IPS-20b (cell line): ENCODE measurements around the gene PHACTR2.

Experiments used
- H3K27ac ChIP-seq: one replicate; pipeline ENCODE4 v1.5.1; 2013; ENCODE audit warnings: low read length
- H3K27me3 ChIP-seq: 2 replicates; pipeline ENCODE4 v1.6.1; 2013; ENCODE audit warnings: mild to moderate bottlenecking, low read length, inconsistent platforms; ENCODE audit not compliant: insufficient read depth
- H3K36me3 ChIP-seq: 2 replicates; pipeline ENCODE4 v1.6.1; 2013; ENCODE audit warnings: low read depth, mild to moderate bottlenecking, inconsistent platforms, low read length, moderate library complexity; ENCODE audit not compliant: insufficient read depth
- H3K4me1 ChIP-seq: 2 replicates; pipeline ENCODE4 v1.6.1; 2013; ENCODE audit warnings: mild to moderate bottlenecking, control low read depth, inconsistent platforms, low read length, moderate library complexity; ENCODE audit not compliant: insufficient read depth
- H3K4me3 ChIP-seq: 2 replicates; pipeline ENCODE4 v1.5.1; 2013; ENCODE audit warnings: mild to moderate bottlenecking, low read length, inconsistent platforms
- H3K9ac ChIP-seq: 2 replicates; pipeline ENCODE4 v1.6.1; 2013; ENCODE audit warnings: low read depth, mild to moderate bottlenecking, inconsistent platforms, low read length, moderate library complexity
- H3K9me3 ChIP-seq: 2 replicates; pipeline ENCODE4 v1.6.1; 2013; ENCODE audit warnings: mild to moderate bottlenecking, low read depth, low read length, inconsistent platforms; ENCODE audit not compliant: insufficient read depth

PHACTR2 gene

DNA sequence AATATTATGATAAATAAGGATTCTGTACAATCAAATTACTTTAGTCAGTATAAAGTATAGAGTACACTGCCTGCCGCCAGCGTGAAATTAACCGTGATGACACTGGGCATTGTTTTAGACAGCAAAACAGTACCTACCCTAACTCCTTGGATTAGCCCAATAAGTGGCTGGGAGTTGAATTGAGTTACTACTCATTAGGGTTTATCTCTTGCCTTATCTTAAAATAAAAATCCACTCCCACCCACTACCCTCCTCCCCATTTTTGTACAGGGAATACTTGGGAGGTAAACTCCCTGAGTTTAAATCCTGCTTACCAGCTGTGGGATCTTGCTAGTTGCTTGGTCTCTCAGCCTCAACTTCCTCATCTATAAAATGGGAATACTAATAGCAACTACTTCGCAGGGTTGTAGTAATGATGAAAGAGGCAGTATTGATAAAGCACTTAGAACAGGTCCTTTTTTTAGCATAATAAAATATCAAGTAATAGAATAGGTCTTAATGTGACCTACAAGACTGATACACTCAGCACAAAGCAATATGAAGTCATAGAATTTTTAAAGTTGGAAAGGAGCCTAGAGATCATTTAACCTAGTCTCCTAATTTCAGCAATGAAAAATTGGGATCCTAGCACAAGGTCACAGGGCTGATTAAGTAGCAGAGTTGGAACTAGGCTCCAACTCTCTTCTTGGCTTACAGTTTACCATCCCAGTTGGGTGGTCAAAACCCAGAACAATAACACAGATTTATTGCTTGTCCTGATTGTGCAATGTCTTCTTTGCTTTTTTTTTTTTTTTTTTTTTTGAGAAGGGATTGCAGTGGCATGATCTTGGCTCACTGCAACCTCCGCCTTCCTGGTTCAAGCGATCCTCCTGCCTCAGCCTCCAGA, 23.8 kb downstream of the PHACTR2 start:
- no peak overlapping the region for H3K4me3 ChIP-seq
- H3K27ac ChIP-seq, result no peak overlapping the region
- peaks cover 18% of the 10 kb centered on the region for H3K4me1 ChIP-seq
- no peaks in the 10 kb centered on the region for H3K9me3 ChIP-seq
- H3K36me3 ChIP-seq, result no peaks in the 10 kb centered on the region
- no peak overlapping the region for H3K9ac ChIP-seq
- H3K27me3 ChIP-seq, result no peaks in the 10 kb centered on the region

DNA sequence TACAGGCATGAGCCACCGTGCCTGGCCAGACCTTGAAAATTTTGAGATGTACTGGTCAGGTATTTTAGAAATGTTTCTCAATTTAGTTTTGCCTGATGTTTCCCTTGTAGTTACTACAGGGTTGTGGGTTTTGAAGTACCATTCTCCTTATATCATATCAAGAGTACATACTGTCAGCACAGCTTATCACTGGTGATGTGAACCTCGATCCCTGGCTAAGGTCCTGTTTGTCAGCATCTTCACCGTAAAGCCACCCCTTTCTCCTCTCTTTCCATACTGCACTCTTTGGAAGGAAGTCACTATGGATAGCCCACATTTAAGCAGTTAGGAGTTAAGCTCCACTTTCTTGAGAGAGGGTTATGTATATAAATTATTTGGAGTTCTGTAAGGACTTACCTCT, 27.8 kb downstream of the PHACTR2 start:
- H3K9ac ChIP-seq, result no peak overlapping the region
- H3K4me3 ChIP-seq, result no peak overlapping the region
- no peaks in the 10 kb centered on the region for H3K9me3 ChIP-seq
- H3K4me1 ChIP-seq, result peaks cover 7% of the 10 kb centered on the region
- H3K27ac ChIP-seq, result no peak overlapping the region
- H3K36me3 ChIP-seq, result no peaks in the 10 kb centered on the region
- no peaks in the 10 kb centered on the region for H3K27me3 ChIP-seq

DNA sequence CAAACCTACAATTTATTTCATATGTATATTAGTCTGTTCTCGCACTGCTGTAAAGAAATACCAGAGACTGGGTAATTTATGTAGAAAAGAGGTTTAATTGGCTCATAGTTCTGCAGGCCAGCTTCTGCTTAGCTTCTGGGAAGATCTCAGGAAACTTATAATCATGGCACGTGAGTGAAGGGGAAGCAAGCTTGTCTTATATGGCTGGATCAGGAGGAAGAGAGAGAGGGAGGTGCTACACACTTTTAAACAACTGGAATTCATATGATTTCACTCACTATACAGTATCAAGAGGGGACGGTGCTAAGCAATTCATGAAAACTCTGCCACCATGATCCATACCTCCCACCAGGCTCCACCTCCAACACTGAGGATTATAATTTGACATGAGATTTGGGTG, 29.9 kb downstream of the PHACTR2 start:
- H3K4me3 ChIP-seq, result no peak overlapping the region
- no peaks in the 10 kb centered on the region for H3K27me3 ChIP-seq
- H3K4me1 ChIP-seq, result no peaks in the 10 kb centered on the region
- no peak overlapping the region for H3K9ac ChIP-seq
- no peak overlapping the region for H3K27ac ChIP-seq
- H3K9me3 ChIP-seq, result no peaks in the 10 kb centered on the region
- peaks cover 1% of the 10 kb centered on the region; the same call in 1 of the 2 replicates for H3K36me3 ChIP-seq

DNA sequence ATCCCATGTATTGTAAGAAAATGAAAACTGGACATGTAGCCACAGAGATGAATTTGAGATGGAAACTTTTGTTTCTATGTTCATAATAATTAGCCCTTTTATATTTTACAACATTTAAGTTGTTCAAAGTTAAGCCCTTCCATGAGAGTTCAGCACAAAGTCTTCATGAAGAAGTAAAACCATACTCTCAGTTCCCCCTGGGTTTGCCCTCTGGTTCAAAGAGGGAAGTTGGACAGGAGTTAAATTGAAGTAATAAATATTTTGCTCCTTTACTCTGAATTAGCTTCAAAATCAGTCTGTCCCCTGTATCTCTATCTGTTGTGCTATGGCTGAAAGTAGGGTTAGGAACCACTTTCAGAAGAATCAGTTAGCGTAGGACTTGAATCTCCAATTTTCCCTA, 31.1 kb downstream of the PHACTR2 start:
- no peaks in the 10 kb centered on the region for H3K4me1 ChIP-seq
- no peak overlapping the region for H3K4me3 ChIP-seq
- H3K9me3 ChIP-seq, result no peaks in the 10 kb centered on the region

DNA sequence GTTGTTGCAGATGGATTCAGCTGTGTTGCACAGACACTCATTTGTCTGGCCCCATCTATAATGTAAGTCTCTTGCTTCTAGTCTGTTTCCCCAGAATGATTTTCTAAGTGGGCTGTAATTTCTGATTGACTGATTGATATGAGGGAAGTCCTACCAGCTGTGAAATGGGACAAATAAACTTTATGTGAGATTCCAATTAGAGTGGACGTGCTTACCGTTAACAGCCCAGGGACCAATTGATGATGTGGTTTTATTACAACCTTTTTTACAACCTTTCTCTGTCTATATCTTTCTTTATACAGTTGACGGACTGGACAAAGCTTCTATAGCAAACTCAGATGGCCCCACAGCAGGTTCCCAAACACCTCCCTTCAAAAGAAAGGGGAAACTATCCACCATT, 33.9 kb downstream of the PHACTR2 start:
- Histone ChIP-seq H3K27me3 (no peaks in the 10 kb centered on the region), H3K9ac (no peak overlapping the region), H3K4me3 (no peak overlapping the region), H3K36me3 (peaks cover 17% of the 10 kb centered on the region), H3K4me1 (no peaks in the 10 kb centered on the region), H3K27ac (no peak overlapping the region), H3K9me3 (no peaks in the 10 kb centered on the region)

More for the DNA sequence above, 31.1 kb downstream of the PHACTR2 start:
- H3K9ac ChIP-seq, result no peak overlapping the region
- H3K27me3 ChIP-seq, result no peaks in the 10 kb centered on the region
- H3K36me3 ChIP-seq, result peaks cover 12% of the 10 kb centered on the region
- H3K27ac ChIP-seq, result no peak overlapping the region

DNA sequence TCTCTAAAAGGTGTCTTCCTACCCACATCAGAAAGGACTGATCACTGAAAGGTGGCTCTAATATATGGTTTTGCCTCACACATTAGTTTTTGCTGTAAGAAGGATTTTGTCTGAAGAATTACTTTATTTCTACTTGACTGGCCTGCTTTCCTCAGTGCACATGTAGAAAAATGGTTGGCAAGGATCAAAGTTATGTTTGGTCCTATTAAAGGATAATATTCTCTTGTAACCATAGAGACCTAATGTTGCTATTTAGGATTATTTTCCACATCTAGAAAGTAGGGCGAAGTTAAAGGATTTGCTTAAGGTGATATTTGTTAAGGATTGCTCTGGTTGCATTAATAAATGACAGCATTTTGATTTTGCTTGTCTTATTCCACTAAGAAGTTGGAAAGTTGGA, 40.7 kb downstream of the PHACTR2 start:
- Histone ChIP-seq H3K9ac (no peak overlapping the region), H3K27me3 (no peaks in the 10 kb centered on the region), H3K4me1 (no peaks in the 10 kb centered on the region), H3K27ac (no peak overlapping the region), H3K9me3 (no peaks in the 10 kb centered on the region), H3K36me3 (peaks cover 35% of the 10 kb centered on the region), H3K4me3 (no peak overlapping the region)

DNA sequence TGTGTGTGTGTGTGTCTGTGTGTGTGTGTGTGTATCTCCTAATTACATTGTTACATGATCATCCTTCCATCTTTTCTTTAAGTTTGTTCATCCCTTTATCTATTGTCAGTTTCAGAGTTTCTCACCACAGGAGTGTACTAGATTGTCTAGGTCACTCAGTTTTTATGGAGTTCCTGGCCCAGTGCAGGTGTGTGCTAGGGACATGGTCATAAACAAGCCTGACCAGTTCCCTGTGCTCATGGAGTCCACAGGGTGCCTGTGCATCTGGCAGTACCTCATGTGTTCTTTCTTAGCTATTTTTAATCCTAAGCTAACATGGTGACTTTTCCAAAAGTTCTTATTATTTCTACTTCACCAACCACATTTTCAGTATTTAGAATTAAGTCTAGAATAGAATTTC, 43.9 kb downstream of the PHACTR2 start:
- Histone ChIP-seq H3K4me3 (no peak overlapping the region), H3K4me1 (no peaks in the 10 kb centered on the region), H3K27ac (no peak overlapping the region), H3K36me3 (peaks cover 30% of the 10 kb centered on the region), H3K27me3 (no peaks in the 10 kb centered on the region), H3K9me3 (no peaks in the 10 kb centered on the region), H3K9ac (no peak overlapping the region)

DNA sequence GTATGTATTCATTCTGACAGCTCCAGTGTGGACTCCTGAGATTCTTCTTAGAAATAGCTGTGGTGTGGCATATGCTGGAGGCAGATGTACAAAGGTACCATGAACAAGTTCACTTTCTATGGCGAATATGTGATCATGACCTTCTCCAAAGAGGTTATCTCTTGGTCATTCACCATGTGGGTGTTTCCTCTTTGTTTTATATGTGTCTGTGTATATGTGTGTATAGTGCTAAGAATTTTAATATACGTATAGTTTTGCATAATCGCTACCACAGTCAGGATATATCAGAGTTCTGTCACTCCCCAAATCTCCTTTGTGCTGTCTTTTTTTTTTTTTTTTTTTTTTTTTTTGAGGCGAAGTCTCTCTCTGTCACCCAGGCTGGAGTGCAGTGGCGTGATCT, 47.1 kb downstream of the PHACTR2 start:
- Histone ChIP-seq H3K9ac (no peak overlapping the region), H3K4me3 (no peak overlapping the region), H3K9me3 (no peaks in the 10 kb centered on the region), H3K36me3 (peaks cover 39% of the 10 kb centered on the region), H3K27ac (no peak overlapping the region), H3K27me3 (no peaks in the 10 kb centered on the region), H3K4me1 (no peaks in the 10 kb centered on the region)

DNA sequence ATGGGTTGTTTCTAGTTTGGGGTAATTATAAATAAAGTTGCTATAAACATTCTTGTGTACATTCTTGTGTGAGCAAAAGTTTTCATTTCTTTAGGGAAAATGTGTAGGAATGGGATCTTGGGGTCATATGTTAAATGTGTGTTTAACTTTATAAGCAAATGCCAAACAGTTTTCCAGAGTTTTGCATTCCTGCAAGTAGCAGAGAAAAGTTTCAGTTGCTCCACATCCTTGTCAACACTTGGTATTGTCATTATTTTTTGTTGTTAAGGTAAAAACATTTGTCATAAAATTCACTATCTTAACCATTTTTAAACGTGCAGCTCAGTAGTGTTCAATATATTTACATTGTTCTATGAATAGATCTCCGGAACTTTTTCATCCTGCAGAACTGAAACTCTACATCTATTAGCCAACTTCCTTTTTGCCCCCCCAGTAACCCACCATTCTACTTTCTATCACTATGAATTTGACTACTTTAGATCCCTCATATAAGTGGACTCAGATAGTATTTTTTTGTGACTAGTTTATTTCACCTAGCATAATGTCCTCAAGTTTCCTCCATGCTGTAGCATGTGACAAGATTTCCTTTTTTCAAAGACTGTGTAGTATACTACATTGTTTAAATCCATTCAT, 48.4 kb downstream of the PHACTR2 start:
- no peak overlapping the region for H3K9ac ChIP-seq
- H3K27ac ChIP-seq, result no peak overlapping the region
- peaks cover 28% of the 10 kb centered on the region for H3K36me3 ChIP-seq
- no peak overlapping the region for H3K4me3 ChIP-seq
- no peaks in the 10 kb centered on the region for H3K27me3 ChIP-seq
- H3K4me1 ChIP-seq, result no peaks in the 10 kb centered on the region
- no peaks in the 10 kb centered on the region for H3K9me3 ChIP-seq

DNA sequence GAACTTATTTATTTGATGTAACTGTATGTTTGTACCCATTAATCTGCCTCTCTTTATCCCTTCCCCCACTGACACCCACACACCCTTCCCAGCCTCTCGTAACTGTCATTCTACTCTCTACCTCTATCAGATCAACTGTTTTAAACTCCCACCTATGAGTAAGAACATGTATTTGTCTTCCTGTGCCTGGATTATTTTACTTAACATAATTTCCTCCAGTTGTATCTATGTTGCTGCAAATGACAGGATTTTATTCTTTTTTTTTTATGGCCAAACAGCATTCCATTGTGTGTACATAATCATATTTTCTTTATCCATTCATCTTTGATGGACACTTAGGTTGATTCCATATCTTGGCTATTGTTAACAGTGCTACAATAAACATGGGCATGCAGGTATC, 49.3 kb downstream of the PHACTR2 start:
- Histone ChIP-seq H3K4me1 (no peaks in the 10 kb centered on the region), H3K9ac (no peak overlapping the region), H3K36me3 (peaks cover 21% of the 10 kb centered on the region; the same call in 1 of the 2 replicates), H3K27ac (no peak overlapping the region), H3K4me3 (no peak overlapping the region), H3K27me3 (no peaks in the 10 kb centered on the region), H3K9me3 (no peaks in the 10 kb centered on the region)

DNA sequence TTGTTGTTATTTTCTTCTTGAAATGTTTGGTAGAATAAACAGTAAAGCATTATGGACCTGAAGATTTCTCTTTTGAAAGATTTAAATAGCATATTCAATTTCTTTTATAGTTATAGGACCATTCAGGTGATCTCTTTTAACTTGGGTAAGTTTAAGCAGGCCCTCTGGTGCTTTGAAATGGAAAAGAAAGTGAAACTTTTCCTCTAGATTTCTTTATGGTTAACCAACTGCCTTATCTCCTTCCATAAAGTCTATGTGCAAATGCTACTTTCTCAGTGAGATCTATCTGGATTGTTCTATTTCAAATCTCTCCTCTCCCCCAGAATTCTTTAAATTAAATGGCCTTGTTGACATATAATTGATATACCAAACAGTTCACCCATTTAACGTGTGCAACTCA, 54.0 kb downstream of the PHACTR2 start:
- Histone ChIP-seq H3K9ac (no peak overlapping the region), H3K27ac (no peak overlapping the region), H3K4me3 (no peak overlapping the region)

DNA sequence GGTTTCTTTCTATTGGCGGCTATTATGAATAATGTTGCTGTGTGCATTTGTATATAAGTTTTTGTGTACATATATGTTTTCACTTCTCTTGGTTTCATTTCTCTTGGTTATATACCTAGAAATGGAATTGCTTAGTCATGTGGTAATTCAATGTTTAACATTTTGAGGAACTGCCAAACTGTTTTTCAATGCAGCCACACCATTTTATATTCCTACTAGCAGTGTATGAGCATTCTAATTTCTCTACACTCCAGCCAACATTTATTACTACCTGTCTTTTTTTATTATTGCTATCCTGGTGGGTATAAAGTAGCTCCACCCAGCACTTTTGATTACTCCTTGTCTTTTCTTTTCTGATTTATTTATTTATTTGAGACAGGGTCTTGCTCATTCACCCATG, 54.8 kb downstream of the PHACTR2 start:
- H3K9me3 ChIP-seq, result no peaks in the 10 kb centered on the region
- no peak overlapping the region for H3K27ac ChIP-seq
- no peak overlapping the region for H3K9ac ChIP-seq
- H3K4me1 ChIP-seq, result peaks cover 26% of the 10 kb centered on the region
- peaks cover 2% of the 10 kb centered on the region; the same call in 1 of the 2 replicates for H3K36me3 ChIP-seq
- H3K27me3 ChIP-seq, result no peaks in the 10 kb centered on the region
- no peak overlapping the region for H3K4me3 ChIP-seq

More for the DNA sequence above, 54.0 kb downstream of the PHACTR2 start:
- H3K4me1 ChIP-seq, result peaks cover 26% of the 10 kb centered on the region
- no peaks in the 10 kb centered on the region for H3K27me3 ChIP-seq
- H3K9me3 ChIP-seq, result no peaks in the 10 kb centered on the region
- peaks cover 8% of the 10 kb centered on the region; the same call in 1 of the 2 replicates for H3K36me3 ChIP-seq
